IPS-18a (cell line): ENCODE results near the gene MLPH.

Experiments
- H3K27ac ChIP-seq: one replicate; pipeline ENCODE4 v1.5.1; 2013; ENCODE audit warnings: low read length
- H3K27me3 ChIP-seq: one replicate; pipeline ENCODE4 v1.6.1; 2013; ENCODE audit warnings: mild to moderate bottlenecking, low read length; ENCODE audit not compliant: control insufficient read depth, insufficient read depth
- H3K36me3 ChIP-seq: one replicate; pipeline ENCODE4 v1.6.1; 2013; ENCODE audit warnings: low read depth, low read length; ENCODE audit not compliant: control insufficient read depth
- H3K4me1 ChIP-seq: one replicate; pipeline ENCODE4 v1.6.1; 2013; ENCODE audit warnings: low read depth, low read length; ENCODE audit not compliant: control insufficient read depth
- H3K4me3 ChIP-seq: one replicate; pipeline ENCODE4 v1.5.1; 2013; ENCODE audit warnings: low read length
- H3K9ac ChIP-seq: one replicate; pipeline ENCODE4 v1.6.1; 2013; ENCODE audit warnings: mild to moderate bottlenecking, low read length, moderate library complexity
- H3K9me3 ChIP-seq: one replicate; pipeline ENCODE4 v1.6.1; 2013; ENCODE audit warnings: low read depth, low read length; ENCODE audit not compliant: control insufficient read depth

Gene MLPH

GRCh38 chr2:237555560-237555959 is 68.5 kb downstream of the MLPH start:
- Histone ChIP-seq H3K36me3 (no peaks in the 10 kb centered on the region), H3K9me3 (no peaks in the 10 kb centered on the region), H3K4me1 (no peaks in the 10 kb centered on the region), H3K9ac (no peak overlapping the region), H3K27me3 (no peaks in the 10 kb centered on the region), H3K27ac (no peak overlapping the region), H3K4me3 (no peak overlapping the region)

DNA sequence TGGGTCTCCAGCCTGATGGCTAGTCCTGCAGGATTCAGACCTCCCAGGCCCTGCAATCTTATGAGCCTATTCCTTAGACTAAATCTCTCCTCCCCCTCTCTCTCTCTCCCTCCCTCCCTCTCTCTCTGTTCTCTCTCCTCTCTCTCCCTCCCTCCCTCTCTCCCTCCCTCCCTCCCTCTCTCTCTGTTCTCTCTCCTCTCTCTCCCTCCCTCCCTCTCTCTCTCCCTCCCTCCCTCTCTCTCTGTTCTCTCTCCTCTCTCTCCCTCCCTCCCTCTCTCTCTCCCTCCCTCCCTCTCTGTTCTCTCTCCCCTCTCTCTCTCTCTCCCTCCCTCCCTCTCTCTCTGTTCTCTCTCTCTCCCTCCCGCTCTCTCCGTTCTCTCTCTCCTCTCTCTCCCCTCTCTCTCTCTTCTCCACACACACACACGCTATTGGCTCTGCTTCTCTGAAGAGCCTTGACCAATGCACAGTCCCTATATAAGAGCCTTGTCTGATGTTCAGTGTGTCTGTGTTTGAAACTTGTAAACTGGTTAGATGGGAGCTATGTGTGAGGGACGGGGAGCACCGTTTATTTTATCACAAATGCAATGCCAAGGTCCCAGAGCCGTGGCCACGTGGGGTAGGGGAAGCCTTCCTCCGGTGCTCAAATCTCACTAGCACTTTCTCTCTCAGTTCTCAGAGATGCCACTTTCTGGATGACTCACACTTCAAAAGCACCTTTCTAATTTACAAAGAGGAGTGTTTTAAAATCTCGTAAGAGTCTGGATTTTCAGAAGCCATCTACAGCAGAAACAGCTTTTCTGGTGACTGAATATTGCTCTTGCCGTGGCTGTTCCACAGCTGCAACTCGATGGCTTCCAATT is 70.0 kb downstream of the MLPH start:
- Histone ChIP-seq H3K4me1 (no peaks in the 10 kb centered on the region), H3K36me3 (no peaks in the 10 kb centered on the region), H3K4me3 (no peak overlapping the region), H3K9ac (no peak overlapping the region), H3K27ac (no peak overlapping the region), H3K9me3 (no peaks in the 10 kb centered on the region), H3K27me3 (no peaks in the 10 kb centered on the region)

- H3K27ac ChIP-seq: no peak overlapping the region
- no peak overlapping the region for H3K4me3 ChIP-seq
- no peaks in the 10 kb centered on the region for H3K36me3 ChIP-seq
Measured at GRCh38 chr2:237557633-237558015, 70.6 kb downstream of the MLPH start.

GRCh38 chr2:237558961-237559641 is 72.0 kb downstream of the MLPH start:
- no peak overlapping the region for H3K4me3 ChIP-seq
- H3K27me3 ChIP-seq: no peaks in the 10 kb centered on the region
- H3K27ac ChIP-seq: no peak overlapping the region
- no peaks in the 10 kb centered on the region for H3K4me1 ChIP-seq
- no peaks in the 10 kb centered on the region for H3K36me3 ChIP-seq
- H3K9me3 ChIP-seq: no peaks in the 10 kb centered on the region
- no peak overlapping the region for H3K9ac ChIP-seq

More at GRCh38 chr2:237557633-237558015, 70.6 kb downstream of the MLPH start:
- H3K4me1 ChIP-seq: no peaks in the 10 kb centered on the region
- no peaks in the 10 kb centered on the region for H3K27me3 ChIP-seq
- H3K9me3 ChIP-seq: no peaks in the 10 kb centered on the region
- H3K9ac ChIP-seq: no peak overlapping the region

DNA sequence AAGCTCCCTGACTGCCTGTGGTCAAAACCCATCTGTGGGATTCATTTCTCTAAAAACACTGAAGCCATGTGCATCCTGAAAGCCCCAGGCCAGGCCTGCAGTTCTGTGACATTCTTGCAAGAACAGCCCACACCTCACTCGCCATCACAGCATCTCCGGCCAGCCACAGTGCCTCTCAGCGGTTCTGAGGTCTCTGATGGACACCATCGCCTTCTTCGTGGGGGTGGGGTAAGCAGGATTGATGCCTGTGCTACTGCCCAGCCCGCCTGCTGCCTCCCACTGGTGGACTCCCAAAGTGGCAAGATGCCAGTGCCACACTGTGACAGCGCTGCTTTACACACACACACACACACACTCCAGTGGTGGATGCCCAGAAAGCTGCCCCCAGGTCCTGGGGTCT is 74.2 kb downstream of the MLPH start:
- Histone ChIP-seq H3K9ac (no peak overlapping the region), H3K4me1 (no peaks in the 10 kb centered on the region), H3K9me3 (no peaks in the 10 kb centered on the region), H3K27ac (no peak overlapping the region), H3K4me3 (no peak overlapping the region), H3K36me3 (no peaks in the 10 kb centered on the region), H3K27me3 (no peaks in the 10 kb centered on the region)

DNA sequence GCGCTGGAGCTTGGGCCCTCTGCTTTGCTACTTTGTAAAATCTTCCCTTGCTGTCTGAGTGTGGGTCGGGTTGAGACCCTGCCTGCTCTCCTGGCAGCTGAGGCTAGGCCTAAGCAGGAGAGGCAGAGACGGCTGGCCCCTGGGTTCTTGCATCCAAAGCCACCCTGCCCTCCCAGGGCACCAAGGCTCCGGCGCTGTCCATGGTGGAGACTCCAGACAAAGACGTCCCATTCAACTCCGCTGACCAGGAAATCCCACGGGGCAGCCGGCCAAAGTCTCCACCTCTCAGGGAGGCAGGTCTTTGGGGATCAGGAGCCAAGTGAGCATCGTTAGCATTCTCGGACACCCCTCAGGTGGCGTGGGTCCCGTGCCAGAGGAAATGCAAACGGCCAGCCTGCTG is 76.8 kb downstream of the MLPH start:
- no peaks in the 10 kb centered on the region for H3K36me3 ChIP-seq
- H3K27ac ChIP-seq: no peak overlapping the region
- H3K4me3 ChIP-seq: no peak overlapping the region
- H3K27me3 ChIP-seq: no peaks in the 10 kb centered on the region
- no peaks in the 10 kb centered on the region for H3K9me3 ChIP-seq
- no peaks in the 10 kb centered on the region for H3K4me1 ChIP-seq
- H3K9ac ChIP-seq: no peak overlapping the region

- H3K9ac ChIP-seq: no peak overlapping the region
- no peaks in the 10 kb centered on the region for H3K27me3 ChIP-seq
- H3K36me3 ChIP-seq: no peaks in the 10 kb centered on the region
- no peak overlapping the region for H3K4me3 ChIP-seq
- no peak overlapping the region for H3K27ac ChIP-seq
- no peaks in the 10 kb centered on the region for H3K4me1 ChIP-seq
- H3K9me3 ChIP-seq: no peaks in the 10 kb centered on the region
Measured at GRCh38 chr2:237564526-237565131, 77.6 kb downstream of the MLPH start.

- H3K27me3 ChIP-seq: no peaks in the 10 kb centered on the region
Measured at GRCh38 chr2:237565974-237566373, 78.9 kb downstream of the MLPH start.

GRCh38 chr2:237566401-237567235 is 79.6 kb downstream of the MLPH start, which contains the start of gene PRLH:
TSS of gene PRLH (plus strand) at chr2:237566574. CDS start at chr2:237566574, 0 bp downstream.
- Histone ChIP-seq H3K36me3 (no peaks in the 10 kb centered on the region), H3K27ac (no peak within 1 kb of the TSS), H3K9ac (no peak within 1 kb of the TSS), H3K4me3 (no peak within 1 kb of the TSS), H3K9me3 (no peaks in the 10 kb centered on the region), H3K27me3 (no peaks in the 10 kb centered on the region), H3K4me1 (no peaks in the 10 kb centered on the region)

More at GRCh38 chr2:237565974-237566373, 78.9 kb downstream of the MLPH start:
- Histone ChIP-seq H3K9me3 (no peaks in the 10 kb centered on the region), H3K4me1 (no peaks in the 10 kb centered on the region), H3K4me3 (no peak overlapping the region), H3K9ac (no peak overlapping the region), H3K36me3 (no peaks in the 10 kb centered on the region), H3K27ac (no peak overlapping the region)

GRCh38 chr2:237567276-237568029 is 80.4 kb downstream of the MLPH start:
- Histone ChIP-seq H3K4me1 (peaks cover 4% of the 10 kb centered on the region), H3K9ac (no peak overlapping the region), H3K4me3 (no peak overlapping the region), H3K27me3 (no peaks in the 10 kb centered on the region), H3K9me3 (no peaks in the 10 kb centered on the region), H3K36me3 (no peaks in the 10 kb centered on the region), H3K27ac (no peak overlapping the region)
